Pons (tissue), 1 donor: Measurements from ENCODE around the gene CABP4.
A peak's percentile ranks its signal among the peaks of the same experiment; 100 is the strongest.
"Not testable (repeated sequence)": the region's sequence is repeated elsewhere in the genome, so short reads cannot be mapped to it uniquely, and the experiment has no call there.

Experiments
- DNase-seq: peaks from one replicate; pipeline ENCODE4 v3.0.0-alpha.2; 2016; ENCODE audit warnings: low spot score

Gene CABP4

DNA sequence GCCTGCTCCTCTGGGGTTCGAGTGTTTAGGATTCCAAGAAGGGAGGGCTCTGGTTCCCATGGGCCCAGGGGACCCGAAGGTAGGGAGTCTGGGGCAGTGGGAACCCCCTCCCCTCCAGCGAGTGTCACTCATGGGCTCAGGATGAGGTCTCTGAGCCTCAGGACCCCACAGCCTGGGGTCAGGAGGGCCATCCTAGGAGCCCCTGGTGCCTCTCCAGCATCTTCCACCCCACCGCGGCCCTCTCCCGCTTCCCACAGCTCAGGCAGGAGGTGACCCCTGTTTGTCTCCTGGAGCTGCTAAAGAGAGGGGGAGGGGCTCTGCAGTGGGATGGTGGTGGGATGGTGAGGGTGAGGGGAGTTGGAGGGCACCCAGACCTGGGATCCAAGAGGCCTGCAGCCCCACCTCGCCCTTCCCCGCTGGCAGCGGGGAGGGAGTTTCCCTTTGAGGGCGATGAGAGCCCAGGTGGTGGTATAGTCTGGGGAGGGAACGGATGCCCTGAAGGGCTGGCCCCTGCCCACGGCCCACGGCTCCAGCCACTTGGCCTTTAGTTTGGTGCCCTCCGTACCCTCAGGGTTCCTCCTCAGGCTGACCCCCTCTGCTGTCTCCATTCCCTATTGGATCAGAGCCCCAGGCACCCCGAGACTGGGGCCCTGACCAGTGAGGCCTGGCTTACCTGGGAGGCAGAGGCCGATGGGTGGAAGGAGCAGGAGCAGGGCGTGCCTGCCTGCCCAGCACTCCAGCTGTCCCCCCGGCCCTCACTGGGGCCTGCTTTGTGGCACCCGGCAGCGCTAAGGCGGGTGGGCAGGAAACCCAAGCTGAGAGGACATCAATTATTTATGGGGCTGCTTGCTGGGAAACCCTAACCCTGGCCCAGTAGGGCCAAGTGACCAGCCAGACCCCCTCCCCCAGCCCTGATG is 1.1 kb upstream of the CABP4 start:
- no peak for DNase-seq

- DNase-seq: no peak
Measured at GRCh38 chr11:67456068-67456705, 1.0 kb downstream of the CABP4 start.

DNA sequence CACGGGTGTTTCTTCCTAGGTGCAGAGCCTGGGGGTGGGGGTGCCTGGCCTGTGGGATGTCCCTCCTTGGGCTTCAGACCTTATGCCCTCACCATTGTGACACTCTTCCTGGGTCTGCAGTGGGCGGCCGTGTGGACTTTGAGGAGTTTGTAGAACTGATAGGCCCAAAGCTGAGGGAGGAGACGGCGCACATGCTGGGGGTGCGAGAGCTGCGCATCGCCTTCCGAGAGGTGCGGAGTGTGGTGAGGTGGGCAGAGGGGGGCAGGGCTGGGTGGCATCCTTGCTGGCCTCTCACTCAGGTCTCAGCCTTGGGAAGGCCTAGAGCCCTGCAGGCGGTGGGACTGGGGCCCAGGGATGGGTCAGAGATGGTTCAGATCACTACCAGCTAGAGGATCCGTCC is 2.3 kb downstream of the CABP4 start:
- DNase-seq: no peak

DNA sequence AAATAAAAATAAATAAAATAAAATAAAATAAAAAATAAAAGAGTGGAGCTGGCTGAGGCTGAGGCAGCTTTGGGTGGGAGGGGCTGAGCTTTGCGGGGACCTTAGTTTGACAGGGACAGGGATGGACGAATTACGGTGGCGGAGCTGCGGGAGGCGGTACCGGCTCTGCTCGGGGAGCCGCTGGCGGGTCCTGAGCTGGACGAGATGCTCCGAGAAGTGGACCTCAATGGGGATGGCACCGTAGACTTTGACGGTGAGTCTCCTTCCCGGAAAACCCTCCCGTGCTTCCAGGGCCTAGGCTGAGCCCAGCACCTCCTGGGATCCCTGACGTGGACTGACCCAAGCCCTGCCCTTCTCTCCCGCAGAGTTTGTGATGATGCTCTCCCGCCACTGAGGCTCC is 3.1 kb downstream of the CABP4 start:
- DNase-seq: no peak

DNA sequence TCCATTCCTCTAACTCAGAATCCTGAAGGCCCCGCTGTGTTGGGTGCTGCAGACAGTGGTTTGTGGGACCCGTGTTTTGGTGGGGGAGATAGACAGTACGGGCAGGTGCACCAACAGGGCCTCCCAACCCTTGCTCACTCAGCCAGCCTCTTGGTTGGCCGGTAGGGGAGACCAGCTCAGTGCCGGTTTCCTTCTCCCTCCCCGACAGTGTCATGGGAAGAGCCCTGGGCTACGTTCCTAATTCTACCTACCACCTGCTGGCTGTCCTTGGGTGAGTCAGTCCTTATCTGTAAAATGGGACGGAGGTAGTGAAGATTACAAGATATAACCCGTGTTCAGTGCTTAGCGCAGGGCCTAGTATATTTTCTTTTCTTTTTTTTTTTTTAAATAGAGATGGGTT is 8.0 kb downstream of the CABP4 start:
- no peak for DNase-seq

GRCh38 chr11:67463680-67464410 is 8.7 kb downstream of the CABP4 start:
- no peak for DNase-seq

DNA sequence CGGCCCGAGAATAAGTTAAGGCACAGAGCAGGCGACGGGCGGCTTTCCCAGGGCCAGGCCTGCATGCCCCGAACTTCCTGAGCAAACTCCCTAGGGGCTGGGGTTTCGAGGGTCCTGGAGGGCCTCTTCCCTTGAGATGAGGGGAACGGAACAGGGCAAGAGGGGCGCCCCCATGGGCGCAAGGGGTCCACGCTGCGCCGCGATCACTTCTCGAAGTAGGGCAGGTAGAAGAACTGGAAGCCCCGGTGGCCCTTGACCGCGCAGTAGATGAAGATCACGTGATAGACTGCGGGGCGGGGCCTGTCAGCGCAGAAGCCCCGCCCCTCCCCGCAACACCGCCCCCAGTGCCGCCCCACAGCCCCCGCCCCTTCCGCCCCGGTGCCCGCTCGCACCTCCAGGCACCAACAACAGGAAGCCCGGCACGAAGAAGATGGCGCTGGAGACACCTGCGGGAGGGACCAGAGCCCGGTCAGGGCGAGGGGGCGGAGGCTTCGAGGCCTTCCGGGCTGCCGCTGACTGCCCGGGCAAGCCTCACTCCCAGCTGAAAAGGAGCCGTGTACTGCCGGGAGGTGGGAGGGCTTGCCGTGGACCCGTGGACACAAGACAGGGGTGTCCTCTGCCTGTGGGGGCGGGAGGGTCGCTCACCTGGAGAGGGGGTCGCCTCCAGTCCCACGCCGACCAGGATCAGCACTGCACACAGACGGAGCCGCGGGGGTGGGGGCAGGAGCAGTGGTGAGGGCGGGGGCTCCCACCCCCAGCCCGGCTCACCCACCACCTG is 9.4 kb downstream of the CABP4 start:
- peak; percentile 74 for DNase-seq

- no peak for DNase-seq
Measured at GRCh38 chr11:67465189-67465510, 10.0 kb downstream of the CABP4 start.

GRCh38 chr11:67465530-67465929 is 10.4 kb downstream of the CABP4 start:
- not testable (repeated sequence) for DNase-seq

DNA sequence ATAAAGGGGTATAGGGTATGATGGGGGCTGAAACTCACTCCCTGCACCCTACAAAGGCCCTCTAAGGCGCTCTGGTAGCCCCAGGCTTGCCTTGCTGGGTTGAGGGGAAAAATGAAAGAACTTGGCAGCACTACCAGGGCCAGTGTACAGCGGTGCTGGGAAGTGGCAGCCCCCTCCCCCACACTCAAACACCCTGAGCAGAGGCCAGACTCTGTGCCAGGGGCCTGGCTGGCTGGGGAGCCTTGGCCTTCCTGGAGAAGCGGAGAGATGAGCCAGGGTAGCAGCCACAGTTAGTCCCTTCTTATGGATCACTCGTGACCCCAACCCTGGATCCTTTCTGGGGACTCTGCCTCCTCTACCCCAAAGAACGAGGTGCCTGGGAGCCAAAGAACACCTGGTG is 11.2 kb downstream of the CABP4 start:
- no peak for DNase-seq

GRCh38 chr11:67466962-67467771 is 12.0 kb downstream of the CABP4 start:
- DNase-seq: no peak

DNA sequence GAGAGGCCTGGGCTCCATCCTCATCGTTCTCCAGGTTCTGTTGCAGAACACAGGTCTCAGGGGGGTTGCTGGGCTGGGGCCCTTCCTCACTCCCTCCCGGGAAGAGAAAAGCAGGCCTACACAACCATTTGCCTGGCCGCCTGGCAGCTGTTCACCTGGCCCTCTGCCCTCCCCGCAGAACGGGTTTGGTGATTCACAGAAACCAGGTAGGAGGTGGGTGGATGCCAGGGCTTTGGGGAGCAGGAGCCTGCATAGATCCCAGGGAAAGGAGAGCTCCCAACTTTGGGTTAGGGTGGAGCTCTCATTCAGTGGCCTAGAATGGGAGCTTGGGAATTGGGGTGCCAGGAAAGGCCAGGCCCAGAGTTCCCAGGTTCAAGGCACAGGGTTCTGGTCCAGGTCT is 12.9 kb downstream of the CABP4 start:
- DNase-seq: no peak

DNA sequence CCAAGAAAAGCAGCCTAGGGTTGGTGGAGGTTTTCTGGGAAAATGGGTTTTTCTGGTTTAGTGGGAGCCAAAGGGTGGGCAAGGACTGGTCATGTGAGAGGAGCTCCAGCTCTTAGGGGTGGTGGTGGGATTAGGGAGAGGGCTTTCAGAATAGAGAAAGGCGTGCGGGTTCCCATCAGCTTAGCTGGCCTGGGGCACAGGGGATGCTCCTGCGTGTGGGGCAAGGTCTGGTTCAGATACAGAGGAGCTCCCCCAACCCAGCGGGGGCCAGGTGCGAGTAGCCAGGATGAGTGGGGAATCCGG is 13.3 kb downstream of the CABP4 start:
- DNase-seq: no peak

DNA sequence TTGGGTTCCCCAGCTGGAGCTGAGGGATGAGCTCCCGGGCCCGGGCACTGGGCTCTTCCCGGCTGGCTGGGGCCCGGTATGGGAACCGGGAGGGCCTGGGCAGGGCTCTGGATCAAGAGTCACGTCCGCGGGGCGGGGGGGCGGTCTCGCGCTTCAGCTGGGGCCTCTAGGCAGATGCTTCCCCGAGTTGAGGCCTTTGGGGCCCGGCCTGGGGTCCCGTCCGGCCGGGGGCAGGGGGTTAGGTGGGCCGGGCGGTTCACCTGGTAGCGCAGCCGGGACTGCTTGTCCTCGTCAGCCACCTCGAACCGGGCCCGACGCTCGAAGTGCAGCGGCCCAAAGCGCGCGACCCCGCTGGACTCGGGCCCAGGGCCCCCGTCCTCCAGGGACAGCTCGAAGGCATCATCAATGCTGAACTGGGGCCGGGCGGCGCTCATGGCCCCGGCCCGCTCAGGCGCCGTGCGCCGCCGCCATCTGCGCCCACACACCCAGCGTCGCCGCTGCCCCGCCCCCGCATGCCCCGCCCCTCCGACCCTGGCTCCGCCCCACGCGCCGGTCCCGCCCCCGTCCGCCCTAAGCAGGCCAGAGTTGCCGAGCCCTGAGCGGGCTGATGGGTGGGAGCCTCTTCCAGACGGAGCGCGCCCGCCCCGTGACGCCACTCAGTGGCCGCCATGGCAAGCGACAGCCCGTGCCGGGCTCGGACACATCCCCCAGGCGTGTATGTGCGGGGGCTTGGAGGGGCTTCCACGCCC is 13.8 kb downstream of the CABP4 start, which contains the start of gene TMEM134:
Gene TMEM134 (minus strand): TSS at position 493 of the 749 bp plus-strand sequence. CDS start 59 bp downstream, at position 434.
- DNase-seq: peak; percentile 89

DNA sequence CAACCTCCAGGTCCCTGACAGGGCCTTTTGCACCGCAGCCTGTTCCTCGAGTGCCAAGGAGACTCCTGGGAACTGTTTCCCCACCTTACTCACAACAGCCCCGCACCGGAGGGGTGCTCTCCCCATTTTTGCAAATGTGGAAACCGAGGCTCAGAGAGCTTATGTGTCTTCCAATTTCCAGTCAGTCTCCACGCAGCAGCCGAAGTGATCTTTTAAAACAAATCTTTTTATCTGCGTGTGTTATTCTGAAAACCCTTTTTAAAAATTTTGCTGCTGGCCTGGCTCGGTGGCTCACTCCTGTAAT is 14.3 kb downstream of the CABP4 start:
- no peak for DNase-seq

GRCh38 chr11:67470337-67471002 is 15.3 kb downstream of the CABP4 start:
- no peak for DNase-seq

DNA sequence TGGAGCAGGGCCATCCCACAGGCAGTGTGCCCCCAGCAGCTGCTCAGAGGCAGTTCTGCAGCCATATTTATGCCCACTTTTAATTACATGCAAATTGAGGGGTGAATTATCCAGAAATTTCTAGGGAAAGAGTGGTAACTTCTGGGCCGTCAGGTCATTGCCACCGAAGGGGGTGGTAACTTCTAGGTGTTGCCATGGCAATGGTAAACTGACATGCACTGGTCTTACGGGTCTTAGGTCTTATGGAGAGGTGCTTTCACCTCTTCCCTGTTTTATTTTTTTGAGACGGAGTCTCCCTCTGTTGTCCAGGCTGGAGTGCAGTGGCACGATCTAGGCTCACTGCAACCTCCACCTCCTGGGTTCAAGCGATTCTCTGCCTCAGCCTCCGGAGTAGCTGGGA is 17.7 kb downstream of the CABP4 start:
- DNase-seq: no peak

DNA sequence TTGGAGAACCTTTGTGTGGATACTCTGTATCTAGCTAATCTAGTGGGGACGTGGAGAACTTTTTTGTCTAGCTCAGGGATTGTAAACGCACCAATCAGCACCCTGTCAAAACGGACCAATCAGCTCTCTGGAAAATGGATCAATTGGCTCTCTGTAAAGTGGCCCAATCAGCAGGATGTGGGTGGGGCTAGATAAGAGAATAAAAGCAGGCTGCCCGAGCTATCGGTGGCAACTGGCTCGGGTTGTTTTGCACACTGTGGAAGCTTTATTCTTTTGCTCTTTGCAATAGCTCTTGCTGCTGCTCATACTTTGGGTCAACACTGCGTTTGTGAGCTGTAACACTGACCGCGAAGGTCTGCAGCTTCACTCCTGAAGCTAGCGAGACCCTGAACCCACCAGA is 21.5 kb downstream of the CABP4 start:
- not testable (repeated sequence) for DNase-seq

- DNase-seq: not testable (repeated sequence)
Measured at GRCh38 chr11:67477344-67478050, 22.3 kb downstream of the CABP4 start.
